SU-DHL-6 (cell line): Measurements from ENCODE around the gene RHBDL2.

Experiments used
- H2AFZ ChIP-seq: fragments of 200-600 bp; sonication (generic); 2 replicates; pipeline ENCODE4 v1.6.1; 2014; ENCODE audit warnings: low read depth, mild to moderate bottlenecking, moderate library complexity, mixed read lengths, antibody characterized with exemption, low read length; ENCODE audit not compliant: severe bottlenecking
- H3F3A ChIP-seq: fragments of 200-600 bp; shearing (Covaris generic); 2 replicates; pipeline ENCODE4 v1.6.0; 2016; ENCODE audit warnings: antibody characterized with exemption, mild to moderate bottlenecking; ENCODE audit not compliant: insufficient read depth
- H3K27ac ChIP-seq: fragments of 200-600 bp; sonication (generic); 2 replicates; pipeline ENCODE4 v1.5.1; 2016; ENCODE audit warnings: low read depth, mild to moderate bottlenecking, low read length, moderate library complexity, mixed read lengths
- H3K27me3 ChIP-seq: fragments of 200-600 bp; sonication (generic), shearing (Covaris generic); 2 replicates; pipeline ENCODE4 v1.6.0; 2014; ENCODE audit warnings: mild to moderate bottlenecking, low read length
- H3K36me3 ChIP-seq: fragments of 200-600 bp; sonication (generic); 2 replicates; pipeline ENCODE4 v1.6.1; 2014; ENCODE audit warnings: mild to moderate bottlenecking, low read length, mixed read lengths
- H3K4me2 ChIP-seq: fragments of 300-600, 200-600 bp; shearing (Covaris generic), sonication (generic); 2 replicates; pipeline ENCODE4 v1.6.0; 2014; ENCODE audit warnings: low read length, low read depth, mild to moderate bottlenecking; ENCODE audit not compliant: poor library complexity, severe bottlenecking
- H3K4me3 ChIP-seq: fragments of 200-600 bp; sonication (generic); 2 replicates; pipeline ENCODE4 v1.5.1; 2014; ENCODE audit warnings: antibody characterized with exemption, low read length, mild to moderate bottlenecking, mixed read lengths; ENCODE audit not compliant: insufficient read depth, poor library complexity, severe bottlenecking
- H3K79me2 ChIP-seq: fragments of 200-600 bp; sonication (generic); 2 replicates; pipeline ENCODE4 v1.6.1; 2014; ENCODE audit warnings: mild to moderate bottlenecking, low read length, moderate library complexity; ENCODE audit not compliant: insufficient read depth
- H3K9ac ChIP-seq: fragments of 200-600 bp; sonication (generic); 2 replicates; pipeline ENCODE4 v1.7.0; 2014; ENCODE audit warnings: mild to moderate bottlenecking, low read length
- H3K9me2 ChIP-seq: fragments of 200-600 bp; sonication (generic); replicated peaks from 2 replicates; pipeline ENCODE4 v1.6.1; 2014; ENCODE audit warnings: low read length; ENCODE audit not compliant: insufficient read depth
- H3K9me3 ChIP-seq: fragments of 200-600 bp; sonication (generic); 2 replicates; pipeline ENCODE4 v1.6.1; 2014; ENCODE audit warnings: low read length, mixed read lengths; ENCODE audit not compliant: insufficient read depth
- H4K20me1 ChIP-seq: fragments of 200-600 bp; sonication (generic); 2 replicates; pipeline ENCODE4 v1.6.1; 2014; ENCODE audit warnings: low read depth, mild to moderate bottlenecking, antibody characterized with exemption, low read length, moderate library complexity, mixed read lengths
- CTCF ChIP-seq: fragments of 200-600 bp; sonication (generic); IDR thresholded peaks from one replicate; pipeline ENCODE4 v1.5.1; 2017; ENCODE audit warnings: antibody characterized with exemption, mild to moderate bottlenecking, low read length, moderate library complexity; ENCODE audit not compliant: insufficient read depth, poor library complexity, severe bottlenecking
- EZH2phosphoT487 ChIP-seq: fragments of 200-600 bp; sonication (generic), shearing (Covaris generic); conservative IDR thresholded peaks from 2 replicates; pipeline ENCODE4 v1.6.1; 2018; ENCODE audit warnings: mild to moderate bottlenecking, antibody characterized with exemption, low read length, moderate library complexity, mixed read lengths

Gene RHBDL2

DNA sequence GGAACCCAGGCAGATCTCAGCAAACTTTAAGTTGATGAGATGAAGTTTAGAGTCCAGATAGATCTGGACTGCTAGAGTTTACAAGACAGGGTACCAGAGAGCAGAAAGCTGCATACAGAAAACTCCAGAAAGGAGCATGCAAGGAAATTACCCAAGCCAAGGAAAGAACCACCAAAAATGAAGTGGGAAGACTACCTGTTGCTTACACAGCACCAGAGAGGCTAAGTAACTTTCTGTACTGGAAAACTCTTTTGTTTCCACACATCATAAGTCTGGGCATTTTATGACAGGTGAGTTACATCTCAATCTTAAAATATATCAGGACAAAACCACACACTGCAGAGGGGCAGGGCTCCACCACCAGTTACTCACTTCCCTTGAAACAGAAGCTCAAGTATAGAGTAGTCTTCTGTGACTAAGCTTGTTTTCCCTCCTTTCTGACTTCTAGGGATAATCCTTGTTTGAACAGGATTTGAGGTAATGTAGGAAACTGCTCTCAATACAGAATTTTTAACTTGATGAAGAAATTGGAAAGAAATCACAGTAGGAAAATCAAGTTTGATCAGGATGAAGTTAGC, 42.9 kb downstream of the RHBDL2 start:
- H3K9me3 ChIP-seq, result no peaks in the 10 kb centered on the region
- no peak for TF ChIP-seq EZH2phosphoT487
- TF ChIP-seq CTCF, result no peak
- H3K4me2 ChIP-seq, result no peak overlapping the region
- H3K4me3 ChIP-seq, result no peak overlapping the region
- H3K9ac ChIP-seq, result no peak overlapping the region
- no peaks in the 10 kb centered on the region for H3K79me2 ChIP-seq
- H3K27me3 ChIP-seq, result no peaks in the 10 kb centered on the region
- H3K9me2 ChIP-seq, result no peaks in the 10 kb centered on the region
- no peaks in the 10 kb centered on the region for H4K20me1 ChIP-seq
- H2AFZ ChIP-seq, result no peak overlapping the region
- no peak overlapping the region for H3K27ac ChIP-seq
- no peaks in the 10 kb centered on the region for H3K36me3 ChIP-seq
- H3F3A ChIP-seq, result no peaks in the 10 kb centered on the region

DNA sequence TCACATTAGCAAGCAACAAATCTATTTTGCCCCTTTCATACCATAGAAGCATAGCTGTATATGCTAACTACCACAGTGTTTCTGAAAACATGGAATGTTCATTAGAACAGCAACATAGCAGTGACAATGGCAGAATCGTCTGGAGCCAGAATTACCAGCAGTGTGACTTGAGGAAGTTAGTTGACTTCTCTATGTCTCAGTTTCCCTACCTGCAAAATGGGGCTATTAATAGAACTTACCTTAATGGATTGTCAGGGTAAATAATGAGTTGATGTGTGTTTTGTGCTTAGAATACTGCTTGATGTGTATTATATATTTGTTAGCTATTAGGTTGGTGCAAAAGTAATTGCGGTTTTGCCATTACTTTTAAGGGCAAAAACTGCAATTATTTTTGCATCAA, 45.5 kb downstream of the RHBDL2 start:
- Histone ChIP-seq H3K27ac (no peak overlapping the region), H3K9me3 (no peaks in the 10 kb centered on the region), H3K27me3 (no peaks in the 10 kb centered on the region), H3K79me2 (no peaks in the 10 kb centered on the region), H3K4me3 (no peak overlapping the region), H3K9me2 (no peaks in the 10 kb centered on the region), H3K4me2 (no peak overlapping the region), H3K36me3 (no peaks in the 10 kb centered on the region), H4K20me1 (no peaks in the 10 kb centered on the region), H3K9ac (no peak overlapping the region), H2AFZ (no peak overlapping the region), H3F3A (no peaks in the 10 kb centered on the region)
- TF ChIP-seq CTCF (no peak), EZH2phosphoT487 (no peak)

- no peaks in the 10 kb centered on the region for H3K79me2 ChIP-seq
- no peaks in the 10 kb centered on the region for H3F3A ChIP-seq
- no peaks in the 10 kb centered on the region for H3K9me2 ChIP-seq
- no peak overlapping the region for H3K4me2 ChIP-seq
- TF ChIP-seq EZH2phosphoT487 (no peak), CTCF (no peak)
- no peaks in the 10 kb centered on the region for H3K27me3 ChIP-seq
- H3K9me3 ChIP-seq, result no peaks in the 10 kb centered on the region
- H3K9ac ChIP-seq, result no peak overlapping the region
- H4K20me1 ChIP-seq, result no peaks in the 10 kb centered on the region
- H3K4me3 ChIP-seq, result no peak overlapping the region
- no peak overlapping the region for H2AFZ ChIP-seq
- no peaks in the 10 kb centered on the region for H3K36me3 ChIP-seq
- H3K27ac ChIP-seq, result no peak overlapping the region
These were observed 48.7 kb downstream of the RHBDL2 start for GRCh38 chr1:38892976-38893375.
